Endothelial cell of umbilical vein (primary cell): Measurements from ENCODE around the gene CEP63. TPM values are rescaled to one million over a fixed set of nuclear protein-coding genes. Genes with fewer than 3 reads are reported as not detected.

Source experiments
- BruUV-seq: library from RNA; stranded (reverse); fragments of 400-500 nt; replicated peaks from 2 replicates; lab custom pipeline; 2021; lab: Mats Ljungman, UMichigan
- CTCF ChIA-PET: fragments of 300-600, 350-600 bp; sonication (Branson Sonifier 250); formaldehyde crosslinking; loops from one replicate; lab custom pipeline; 2021; ENCODE audit warnings: antibody characterized with exemption, inconsistent platforms; lab: Charles Lee
- POLR2A ChIA-PET: fragments of 300-600, 350-600 bp; sonication (Branson Sonifier 250); formaldehyde crosslinking; loops from one replicate; lab custom pipeline; 2021; ENCODE audit warnings: antibody characterized with exemption, inconsistent platforms; lab: Charles Lee
- DNase-seq: peaks from one replicate; pipeline ENCODE4 v3.0.0-alpha.2; 2011; ENCODE audit warnings: low read depth, low spot score
- FAIRE-seq: peaks from 2 replicates; lab custom pipeline; 2011; peaks lifted over from hg19 to GRCh38; lab: Jason Lieb, UNC
- H2AFZ ChIP-seq: 2 replicates; pipeline ENCODE4 v1.6.0; 2012; ENCODE audit warnings: low read depth, low read length, control low read depth, inconsistent platforms
- H3K27ac ChIP-seq: 2 replicates; pipeline ENCODE4 v1.5.1; 2011; ENCODE audit warnings: low read depth, mild to moderate bottlenecking, control low read depth, low read length, moderate library complexity; ENCODE audit not compliant: insufficient read depth
- H3K27me3 ChIP-seq, 2 experiments: 2 replicates each; pipeline versions ENCODE4 v1.6.0 to v1.6.1; 2011; ENCODE audit warnings: low read length in 2 of 2, mixed read lengths in 1 of 2; ENCODE audit not compliant: control insufficient read depth in 2 of 2, insufficient read depth in 2 of 2
- H3K36me3 ChIP-seq, 2 experiments: 2 replicates in 1 of 2; 3 replicates in 1 of 2; pipeline ENCODE4 v1.5.1; 2011; ENCODE audit warnings: low read length in 2 of 2, mild to moderate bottlenecking in 1 of 2, moderate library complexity in 1 of 2; ENCODE audit not compliant: control insufficient read depth in 2 of 2, insufficient read depth in 2 of 2; ENCODE audit errors: extremely low read depth in 1 of 2
- H3K4me1 ChIP-seq: 3 replicates; pipeline ENCODE4 v1.5.1; 2011; ENCODE audit warnings: mild to moderate bottlenecking, low read length; ENCODE audit not compliant: control insufficient read depth, insufficient read depth; ENCODE audit errors: extremely low read depth
- H3K4me2 ChIP-seq: 2 replicates; pipeline ENCODE4 v1.6.1; 2011; ENCODE audit warnings: low read length, control low read depth, mixed read lengths; ENCODE audit not compliant: insufficient read depth
- H3K4me3 ChIP-seq, 3 experiments: fragments of 200-600 bp in 1 of 3; sonication (generic), shearing (Covaris generic) in 1 of 3; replicated peaks in 1 of 3; 2 replicates each; pipeline ENCODE4 v1.5.1; 2011 to 2016; ENCODE audit warnings: control low read depth in 3 of 3, low read length in 3 of 3, mild to moderate bottlenecking in 2 of 3, inconsistent platforms in 1 of 3, low read depth in 1 of 3, moderate library complexity in 1 of 3; ENCODE audit not compliant: insufficient read depth in 1 of 3
- H3K79me2 ChIP-seq: 2 replicates; pipeline ENCODE4 v1.6.0; 2012; ENCODE audit warnings: low read length, inconsistent platforms; ENCODE audit not compliant: control insufficient read depth, insufficient read depth
- H3K9ac ChIP-seq: replicated peaks from 2 replicates; pipeline ENCODE3; 2011; ENCODE audit warnings: low read length, control low read depth; ENCODE audit not compliant: insufficient read depth; ENCODE audit errors: extremely low read depth
- H3K9me1 ChIP-seq: replicated peaks from 3 replicates; pipeline ENCODE4 v1.6.0; 2011; ENCODE audit warnings: mild to moderate bottlenecking, low read length; ENCODE audit not compliant: control insufficient read depth, insufficient read depth; ENCODE audit errors: extremely low read depth
- H3K9me3 ChIP-seq: replicated peaks from 2 replicates; pipeline ENCODE4 v1.5.1; 2012; ENCODE audit warnings: low read length, inconsistent platforms; ENCODE audit not compliant: control insufficient read depth, insufficient read depth
- H4K20me1 ChIP-seq: replicated peaks from 2 replicates; pipeline ENCODE3; 2011; ENCODE audit warnings: mild to moderate bottlenecking, low read length; ENCODE audit not compliant: control insufficient read depth, insufficient read depth; ENCODE audit errors: extremely low read depth
- CTCF ChIP-seq, 2 donors: IDR thresholded peaks; 1 replicate in 1 of 2; 2 replicates in 1 of 2; pipeline ENCODE4 v1.5.1; 2011; ENCODE audit warnings: low read length in 2 of 2, mild to moderate bottlenecking in 2 of 2, moderate library complexity in 2 of 2, control low read depth in 1 of 2, inconsistent platforms in 1 of 2, low read depth in 1 of 2; ENCODE audit not compliant: insufficient read depth in 1 of 2; ENCODE audit errors: extremely low read depth in 1 of 2
- EZH2 ChIP-seq: IDR thresholded peaks from 2 replicates; pipeline ENCODE4 v1.6.1; 2012; ENCODE audit warnings: borderline replicate concordance, low read depth, mild to moderate bottlenecking, moderate library complexity, low read length, inconsistent platforms; ENCODE audit not compliant: severe bottlenecking
- FOS ChIP-seq: IDR thresholded peaks from 2 replicates; pipeline ENCODE4 v1.6.1; 2011; ENCODE audit warnings: mild to moderate bottlenecking, low read length, moderate library complexity, borderline replicate concordance; ENCODE audit not compliant: insufficient read depth
- GATA2 ChIP-seq: IDR thresholded peaks from 2 replicates; pipeline ENCODE4 v1.7.0; 2011; ENCODE audit warnings: low read depth, mild to moderate bottlenecking, moderate library complexity, mixed read lengths, low read length; ENCODE audit not compliant: insufficient read length, insufficient read depth
- JUN ChIP-seq: IDR thresholded peaks from 2 replicates; pipeline ENCODE4 v1.6.1; 2011; ENCODE audit warnings: borderline replicate concordance, low read depth; ENCODE audit not compliant: insufficient read length, insufficient read depth
- MAX ChIP-seq: IDR thresholded peaks from 2 replicates; pipeline ENCODE4 v1.6.1; 2011; ENCODE audit not compliant: insufficient read depth, insufficient read length
- MYC ChIP-seq: IDR thresholded peaks from one replicate; pipeline ENCODE4 v1.6.1; 2011; ENCODE audit warnings: mild to moderate bottlenecking, low read depth, low read length
- POLR2A ChIP-seq: IDR thresholded peaks from 2 replicates; pipeline ENCODE4 v1.6.1; 2012; ENCODE audit warnings: low read depth, mild to moderate bottlenecking, control low read depth, low read length
- POLR2AphosphoS5 ChIP-seq: IDR thresholded peaks from 2 replicates; pipeline ENCODE4 v1.6.1; 2012; ENCODE audit warnings: low read depth, mild to moderate bottlenecking, control low read depth, low read length, moderate library complexity; ENCODE audit not compliant: insufficient read depth
- dilution Hi-C: fragments of 300-500 bp; cut with MboI; formaldehyde crosslinking; loops from one replicate; pipeline ENCODE4 v1.15.0; 2019; ENCODE audit warnings: low sequenced_read_pairs; ENCODE audit not compliant: extremely low pct_ligation_motif_present
- intact Hi-C: fragments of 100-400 bp; cut with micrococcal nuclease; formaldehyde crosslinking; loops from one replicate; pipeline ENCODE4 v1.10.0; 2022
- polyA plus RNA-seq, 4 experiments: library from polyadenylated mRNA; depleted of rRNA in 3 of 4; stranded (reverse) in 3 of 4; unstranded in 1 of 4; fragments of >200 nt; gene quantifications; 2 replicates each; pipeline versions ENCODE4 v1.2.1 to v1.2.3, GENCODE V29; 2011 to 2012; ENCODE audit warnings: missing spikeins in 1 of 4
- total RNA-seq: library from RNA; stranded (reverse); gene quantifications from 2 replicates; pipeline ENCODE4 v1.2.3, GENCODE V29; 2021

Gene CEP63
- total and polyA plus RNA-seq, 2 donors (not counting 3 experiments of a cell fraction or from before 2014, with no cell fraction given) = 5.7 to 29.4 TPM

- TF ChIP-seq MYC (no peak), CTCF (IDR thresholded peaks at IDR 0.05; ENCODE audit: extremely low read depth in 1 of 2, insufficient read depth in 1 of 2, low read depth in 1 of 2, low read length in 2 of 2) (no peak), JUN (no peak), GATA2 (no peak), FOS (no peak), MAX (no peak), POLR2A (no peak), POLR2AphosphoS5 (no peak), EZH2 (no peak)
- no peaks in the 10 kb centered on the region for H3K9me3 ChIP-seq
- ChIA-PET POLR2A (no interaction called here), CTCF (interaction anchor here (2.1 to 6.3 kb wide), 5 partner anchors 11 to 1439 kb away, joined by 8 to 102 read pairs (median 37); partner anchors contain the start of gene EPHB1)
- H2AFZ ChIP-seq = no peak overlapping the region
- no peak overlapping the region for H3K27ac ChIP-seq
- H3K79me2 ChIP-seq = no peaks in the 10 kb centered on the region
- H3K4me1 ChIP-seq = no peaks in the 10 kb centered on the region
- no peak for DNase-seq
- FAIRE-seq = no peak
- H4K20me1 ChIP-seq = no peaks in the 10 kb centered on the region
- H3K4me2 ChIP-seq = no peak overlapping the region
- H3K9me1 ChIP-seq = no peaks in the 10 kb centered on the region
- no peaks in the 10 kb centered on the region for H3K36me3 ChIP-seq
- no TSS peak for BruUV-seq
- intact Hi-C loops = no loop called here
- dilution Hi-C loops = no loop called here
- H3K9ac ChIP-seq = no peak overlapping the region
- no peak overlapping the region for H3K4me3 ChIP-seq
- peaks cover 2 to 4% of the 10 kb centered on the region in 2 experiments for H3K27me3 ChIP-seq
Measured at GRCh38 chr3:134603480-134603879, 117.6 kb downstream of the CEP63 start.
